Fibroblast of villous mesenchyme (primary cell): Measurements from ENCODE around the gene RFX1. TPM values are rescaled to one million over a fixed set of nuclear protein-coding genes. Genes with fewer than 3 reads are reported as not detected.

Source experiments
- DNase-seq: peaks from one replicate; pipeline ENCODE4 v3.0.0-alpha.2; 2010; ENCODE audit warnings: low read depth
- H3K4me3 ChIP-seq: 2 replicates; pipeline ENCODE4 v1.5.1; 2011; ENCODE audit warnings: low read depth, mild to moderate bottlenecking, low read length
- CTCF ChIP-seq: IDR thresholded peaks from 2 replicates; pipeline ENCODE4 v1.5.1; 2012; ENCODE audit warnings: low read depth, mild to moderate bottlenecking, low read length; ENCODE audit not compliant: insufficient read depth
- total RNA-seq: library from RNA; depleted of rRNA; stranded (reverse); fragments of >200 nt; gene quantifications from 2 replicates; pipeline ENCODE4 v1.2.3, GENCODE V29; 2012

Gene RFX1
- total RNA-seq, 1 donor: 2.6 TPM

GRCh38 chr19:13914777-13915176, 91.3 kb downstream of the RFX1 start:
- TF ChIP-seq CTCF: no peak
- DNase-seq: no peak
- H3K4me3 ChIP-seq: no peak overlapping the region

- no peak overlapping the region for H3K4me3 ChIP-seq
- TF ChIP-seq CTCF: no peak
- DNase-seq: no peak
Measured at GRCh38 chr19:13913352-13913751, 92.8 kb downstream of the RFX1 start.

Other genes starting within 250 kb of the RFX1 start
- gene MRI1, start 241.8 kb downstream of the RFX1 start, total RNA-seq: 27.2 and 44.1 TPM in 2 replicates
- 37.6 and 63.1 TPM in 2 replicates for gene C19orf53, start 231.9 kb downstream of the RFX1 start, total RNA-seq
- gene ZSWIM4, start 210.9 kb downstream of the RFX1 start, total RNA-seq: 12.1 and 13.2 TPM in 2 replicates
- gene NANOS3, start 129.2 kb downstream of the RFX1 start, total RNA-seq: 0.64 TPM in 1 of 2 replicates, not detected in the other
- gene BRME1, start 100.2 kb downstream of the RFX1 start, total RNA-seq: 0.32 and 0.43 TPM in 2 replicates
- gene CC2D1A, start 100.1 kb downstream of the RFX1 start, total RNA-seq: 18.6 and 22.9 TPM in 2 replicates
- 2.6 TPM in 2 replicates for gene PODNL1, start 67.9 kb downstream of the RFX1 start, total RNA-seq
- gene DCAF15, start 53.8 kb downstream of the RFX1 start, total RNA-seq: 13.4 and 13.9 TPM in 2 replicates
- not detected in 2 replicates for gene RLN3, start 21.8 kb upstream of the RFX1 start, total RNA-seq
- gene IL27RA, start 25.4 kb upstream of the RFX1 start, total RNA-seq: 2.9 and 3.9 TPM in 2 replicates
- under 0.01 TPM in 1 of 2 replicates, not detected in the other for gene PALM3, start 55.8 kb upstream of the RFX1 start, total RNA-seq
- under 0.01 and 0.32 TPM in 2 replicates for gene MISP3, start 66.5 kb upstream of the RFX1 start, total RNA-seq
- not detected in 2 replicates for gene C19orf67, start 79.5 kb upstream of the RFX1 start, total RNA-seq
- 23.3 and 24.2 TPM in 2 replicates for gene SAMD1, start 84.4 kb upstream of the RFX1 start, total RNA-seq
- 50.1 and 50.3 TPM in 2 replicates for gene PRKACA, start 111.4 kb upstream of the RFX1 start, total RNA-seq
- 8.1 and 8.2 TPM in 2 replicates for gene ASF1B, start 130.3 kb upstream of the RFX1 start, total RNA-seq
- gene ADGRL1, start 199.8 kb upstream of the RFX1 start, total RNA-seq: 1.7 and 1.9 TPM in 2 replicates